ENCODE data around the gene NEGR1. TPM values are rescaled to one million over a fixed set of nuclear protein-coding genes. Genes with fewer than 3 reads are reported as not detected.

NEGR1 gene
- total RNA-seq, 1 donor from 2014 or later: 0.16 TPM

GRCh38 chr1:71350330-71350729 lies 932.0 kb downstream of the NEGR1 start:
- ATAC-seq: no peak
